ENCODE results near the gene PPM1L.
"Not testable (repeated sequence)": the region's sequence is repeated elsewhere in the genome, so short reads cannot be mapped to it uniquely, and the experiment has no call there.

Gene PPM1L

GRCh38 chr3:161028555-161029153, 272.6 kb downstream of the PPM1L start:
- no peak for DNase-seq (ENCODE audit: low spot score)

GRCh38 chr3:161031134-161031533, 275.1 kb downstream of the PPM1L start:
- TF ChIP-seq CTCF (IDR thresholded peaks at IDR 0.05; ENCODE audit: extremely low read depth, missing control alignments) = no peak
- no peak for DNase-seq (ENCODE audit: low spot score)

More at GRCh38 chr3:161028555-161029153, 272.6 kb downstream of the PPM1L start:
- no peak for TF ChIP-seq CTCF (IDR thresholded peaks at IDR 0.05; ENCODE audit: extremely low read depth, missing control alignments)

GRCh38 chr3:161034913-161035550, 279.0 kb downstream of the PPM1L start:
- DNase-seq (ENCODE audit: low spot score) = not testable (repeated sequence)

GRCh38 chr3:161035711-161036110, 279.7 kb downstream of the PPM1L start:
- no peak for TF ChIP-seq CTCF (IDR thresholded peaks at IDR 0.05; ENCODE audit: extremely low read depth, missing control alignments)
- DNase-seq (ENCODE audit: low spot score) = no peak

- no peak for DNase-seq (ENCODE audit: low spot score)
- no peak for TF ChIP-seq CTCF (IDR thresholded peaks at IDR 0.05; ENCODE audit: extremely low read depth, missing control alignments)
Measured at GRCh38 chr3:161038725-161039124, 282.7 kb downstream of the PPM1L start.

GRCh38 chr3:161042023-161042501, 286.0 kb downstream of the PPM1L start:
- TF ChIP-seq CTCF (IDR thresholded peaks at IDR 0.05; ENCODE audit: extremely low read depth, missing control alignments) = no peak
- DNase-seq (ENCODE audit: low spot score) = no peak

GRCh38 chr3:161043336-161044035, 287.5 kb downstream of the PPM1L start:
- DNase-seq (ENCODE audit: low spot score) = peak; percentile 22
- no peak for TF ChIP-seq CTCF (IDR thresholded peaks at IDR 0.05; ENCODE audit: extremely low read depth, missing control alignments)
